ENCODE results near the gene YAP1.

The YAP1 gene

GRCh38 chr11:102230911-102231310 lies 120.7 kb downstream of the YAP1 start:
- no peak for TF ChIP-seq CTCF (IDR thresholded peaks at IDR 0.05; ENCODE audit: borderline replicate concordance, extremely low read depth, low read length, poor library complexity, severe bottlenecking)
- no peak for TF ChIP-seq EZH2 (IDR thresholded peaks at IDR 0.05; ENCODE audit: borderline replicate concordance, low read depth, low read length, severe bottlenecking)
- H3K4me1 ChIP-seq (ENCODE audit: insufficient read depth, low read length), result no peaks in the 10 kb centered on the region
- H3K36me3 ChIP-seq (ENCODE audit: insufficient read depth, low read length), result no peaks in the 10 kb centered on the region
- DNase-seq, result no peak
- no peak overlapping the region for H3K4me3 ChIP-seq (ENCODE audit: low read depth in 1 of 2, low read length in 2 of 2)
- no peak overlapping the region for H3K4me2 ChIP-seq (ENCODE audit: insufficient read depth, low read length)
- no peaks in the 10 kb centered on the region for H3K79me2 ChIP-seq (ENCODE audit: insufficient read depth, low read length)
- H3K27me3 ChIP-seq (ENCODE audit: insufficient read depth, low read length, poor library complexity), result peaks cover 14% of the 10 kb centered on the region
- no peak overlapping the region for H3K27ac ChIP-seq (ENCODE audit: low read length)
- H3K9ac ChIP-seq (ENCODE audit: low read depth, low read length), result no peak overlapping the region
- ATAC-seq (ENCODE audit: insufficient read depth, low read depth), result no peak
- no peaks in the 10 kb centered on the region for H3K9me3 ChIP-seq (ENCODE audit: insufficient read depth, low read length, severe bottlenecking)
- H2AFZ ChIP-seq (ENCODE audit: low read depth, low read length), result no peak overlapping the region
- no peaks in the 10 kb centered on the region for H4K20me1 ChIP-seq (ENCODE audit: insufficient read depth, low read length)

GRCh38 chr11:102234779-102235439 lies 124.7 kb downstream of the YAP1 start:
- Histone ChIP-seq H2AFZ (ENCODE audit: low read depth, low read length) (no peak overlapping the region), H3K9ac (ENCODE audit: low read depth, low read length) (no peak overlapping the region), H4K20me1 (ENCODE audit: insufficient read depth, low read length) (no peaks in the 10 kb centered on the region), H3K36me3 (ENCODE audit: insufficient read depth, low read length) (no peaks in the 10 kb centered on the region), H3K4me1 (ENCODE audit: insufficient read depth, low read length) (no peaks in the 10 kb centered on the region), H3K27ac (ENCODE audit: low read length) (no peak overlapping the region), H3K9me3 (ENCODE audit: insufficient read depth, low read length, severe bottlenecking) (no peaks in the 10 kb centered on the region), H3K4me3 (ENCODE audit: low read depth in 1 of 2, low read length in 2 of 2) (no peak overlapping the region), H3K4me2 (ENCODE audit: insufficient read depth, low read length) (no peak overlapping the region), H3K79me2 (ENCODE audit: insufficient read depth, low read length) (no peaks in the 10 kb centered on the region), H3K27me3 (ENCODE audit: insufficient read depth, low read length, poor library complexity) (peaks cover 8% of the 10 kb centered on the region)
- ATAC-seq (ENCODE audit: insufficient read depth, low read depth) (no peak), DNase-seq (no peak)
- no peak for TF ChIP-seq EZH2 (IDR thresholded peaks at IDR 0.05; ENCODE audit: borderline replicate concordance, low read depth, low read length, severe bottlenecking)
- no peak for TF ChIP-seq CTCF (IDR thresholded peaks at IDR 0.05; ENCODE audit: borderline replicate concordance, extremely low read depth, low read length, poor library complexity, severe bottlenecking)

- no peak overlapping the region for H3K9ac ChIP-seq (ENCODE audit: low read depth, low read length)
- H3K9me3 ChIP-seq (ENCODE audit: insufficient read depth, low read length, severe bottlenecking), result no peaks in the 10 kb centered on the region
- TF ChIP-seq CTCF (IDR thresholded peaks at IDR 0.05; ENCODE audit: borderline replicate concordance, extremely low read depth, low read length, poor library complexity, severe bottlenecking), result no peak
- TF ChIP-seq EZH2 (IDR thresholded peaks at IDR 0.05; ENCODE audit: borderline replicate concordance, low read depth, low read length, severe bottlenecking), result no peak
- no peak overlapping the region for H2AFZ ChIP-seq (ENCODE audit: low read depth, low read length)
- ATAC-seq (ENCODE audit: insufficient read depth, low read depth), result no peak
- no peak overlapping the region for H3K4me2 ChIP-seq (ENCODE audit: insufficient read depth, low read length)
- no peaks in the 10 kb centered on the region for H4K20me1 ChIP-seq (ENCODE audit: insufficient read depth, low read length)
- no peak overlapping the region for H3K4me3 ChIP-seq (ENCODE audit: low read depth in 1 of 2, low read length in 2 of 2)
- no peaks in the 10 kb centered on the region for H3K27me3 ChIP-seq (ENCODE audit: insufficient read depth, low read length, poor library complexity)
- no peak for DNase-seq
- no peaks in the 10 kb centered on the region for H3K4me1 ChIP-seq (ENCODE audit: insufficient read depth, low read length)
- H3K36me3 ChIP-seq (ENCODE audit: insufficient read depth, low read length), result no peaks in the 10 kb centered on the region
- no peaks in the 10 kb centered on the region for H3K79me2 ChIP-seq (ENCODE audit: insufficient read depth, low read length)
- no peak overlapping the region for H3K27ac ChIP-seq (ENCODE audit: low read length)
Observed at GRCh38 chr11:102237096-102237735, 127.0 kb downstream of the YAP1 start.

Measured in DND-41 (cell line).